HepG2 (cell line): Measurements from ENCODE around the gene LAG3. TPM values are rescaled to one million over a fixed set of nuclear protein-coding genes. Genes with fewer than 3 reads are reported as not detected.
A peak's percentile ranks its signal among the peaks of the same experiment; 100 is the strongest.

Experiments
- DMAP1 ChIP-seq: IDR thresholded peaks from 2 replicates; pipeline ENCODE4 v1.6.1; 2016
- HNF4G ChIP-seq, 2 experiments: sonication (generic) in 1 of 2; formaldehyde crosslinking in 1 of 2; IDR thresholded peaks; 2 replicates each; pipeline versions ENCODE4 v1.4.0 to v1.6.1; 2011 to 2020; ENCODE audit warnings: borderline replicate concordance in 2 of 2, low read depth in 2 of 2, mild to moderate bottlenecking in 2 of 2, low read length in 1 of 2, missing genetic modification reagents in 1 of 2, moderate library complexity in 1 of 2
- NFIC ChIP-seq: IDR thresholded peaks from 2 replicates; pipeline ENCODE4 v1.6.1; 2012; ENCODE audit warnings: mild to moderate bottlenecking, low read length, inconsistent platforms
- SMYD3 ChIP-seq: sonication (generic); formaldehyde crosslinking; IDR thresholded peaks from 2 replicates; pipeline ENCODE4 v1.8.1; 2023; ENCODE audit warnings: mild to moderate bottlenecking, missing genetic modification reagents
- SRSF1 ChIP-seq: fragments of 200-400 bp; formaldehyde crosslinking; optimal IDR thresholded peaks from 2 replicates; pipeline ENCODE3; 2017; ENCODE audit warnings: mild to moderate bottlenecking, low read depth, low read length, moderate library complexity
- TBX3 ChIP-seq: fragments of 450-650 bp; IDR thresholded peaks from 2 replicates; pipeline ENCODE4 v1.6.1; 2017; ENCODE audit warnings: antibody characterized with exemption, mild to moderate bottlenecking, inconsistent platforms, borderline replicate concordance
- ZBTB7A ChIP-seq: sonication (generic); formaldehyde crosslinking; IDR thresholded peaks from 2 replicates; pipeline ENCODE4 v1.8.0; 2022; ENCODE audit warnings: mild to moderate bottlenecking, missing genetic modification reagents
- ZFYVE20 ChIP-seq: sonication (generic); formaldehyde crosslinking; IDR thresholded peaks from 2 replicates; pipeline ENCODE4 v1.8.0; 2023; ENCODE audit warnings: low read depth, mild to moderate bottlenecking, moderate library complexity, missing genetic modification reagents, borderline replicate concordance
- ZNF431 ChIP-seq: sonication (generic); formaldehyde crosslinking; IDR thresholded peaks from 2 replicates; pipeline ENCODE4 v1.9.0; 2022; ENCODE audit warnings: missing genetic modification reagents, low read depth, mild to moderate bottlenecking, borderline replicate concordance
- ZNF7 ChIP-seq: IDR thresholded peaks from 2 replicates; pipeline ENCODE4 v1.6.1; 2016; ENCODE audit warnings: missing biosample characterization, missing genetic modification reagents
- ZNF782 ChIP-seq: sonication (generic); formaldehyde crosslinking; IDR thresholded peaks from 2 replicates; pipeline ENCODE4 v1.4.0; 2020; ENCODE audit warnings: missing genetic modification reagents, mild to moderate bottlenecking, borderline replicate concordance
- polyA plus RNA-seq, 8 experiments: library from polyadenylated mRNA; depleted of rRNA in 3 of 8; stranded (reverse) in 7 of 8; unstranded in 1 of 8; fragments of >200 nt; fragmentation: Illumina TruSeq in 4 of 8; extraction: Trizol in 4 of 8; gene quantifications; 2 replicates each; pipeline versions ENCODE4 v1.2.1 to v1.2.3, GENCODE V29; 2011 to 2016; ENCODE audit warnings: low read depth in 4 of 8, missing spikeins in 1 of 8, mixed read lengths in 1 of 8; ENCODE audit not compliant: insufficient read depth in 1 of 8
- total RNA-seq, 5 experiments: library from RNA; depleted of rRNA; stranded (reverse); fragments of >200 nt; fragmentation: Illumina TruSeq; extraction: Trizol; gene quantifications; 2 replicates each; pipeline ENCODE4 v1.2.3, GENCODE V29; 2016; ENCODE audit warnings: low read depth in 1 of 5
- TF ChIP-seq, protein P1 (sequence below): sonication (generic); formaldehyde crosslinking; IDR thresholded peaks from 2 replicates; pipeline ENCODE4 v1.5.0; 2020; ENCODE audit warnings: mild to moderate bottlenecking, missing genetic modification reagents, borderline replicate concordance
- TF ChIP-seq, protein P2 (sequence below): sonication (generic); formaldehyde crosslinking; IDR thresholded peaks from 2 replicates; pipeline ENCODE4 v1.4.0; 2020; ENCODE audit warnings: mild to moderate bottlenecking, missing genetic modification reagents
- TF ChIP-seq, protein P3 (sequence below): IDR thresholded peaks from 2 replicates; pipeline ENCODE4 v1.6.1; 2016; ENCODE audit warnings: low read depth, borderline replicate concordance
- TF ChIP-seq, protein P4 (sequence below): IDR thresholded peaks from 2 replicates; pipeline ENCODE4 v1.6.1; 2016; ENCODE audit warnings: low read depth, control low read depth
- TF ChIP-seq, protein P5 (sequence below): sonication (generic); IDR thresholded peaks from 2 replicates; pipeline ENCODE4 v1.6.1; 2016; ENCODE audit warnings: low read depth, borderline replicate concordance

The LAG3 gene
- total and polyA plus RNA-seq, 2 of the 13 experiments (the other 11 are each of a cell fraction or from before 2014, with no cell fraction given), result 0.11 to 0.26 TPM

DNA sequence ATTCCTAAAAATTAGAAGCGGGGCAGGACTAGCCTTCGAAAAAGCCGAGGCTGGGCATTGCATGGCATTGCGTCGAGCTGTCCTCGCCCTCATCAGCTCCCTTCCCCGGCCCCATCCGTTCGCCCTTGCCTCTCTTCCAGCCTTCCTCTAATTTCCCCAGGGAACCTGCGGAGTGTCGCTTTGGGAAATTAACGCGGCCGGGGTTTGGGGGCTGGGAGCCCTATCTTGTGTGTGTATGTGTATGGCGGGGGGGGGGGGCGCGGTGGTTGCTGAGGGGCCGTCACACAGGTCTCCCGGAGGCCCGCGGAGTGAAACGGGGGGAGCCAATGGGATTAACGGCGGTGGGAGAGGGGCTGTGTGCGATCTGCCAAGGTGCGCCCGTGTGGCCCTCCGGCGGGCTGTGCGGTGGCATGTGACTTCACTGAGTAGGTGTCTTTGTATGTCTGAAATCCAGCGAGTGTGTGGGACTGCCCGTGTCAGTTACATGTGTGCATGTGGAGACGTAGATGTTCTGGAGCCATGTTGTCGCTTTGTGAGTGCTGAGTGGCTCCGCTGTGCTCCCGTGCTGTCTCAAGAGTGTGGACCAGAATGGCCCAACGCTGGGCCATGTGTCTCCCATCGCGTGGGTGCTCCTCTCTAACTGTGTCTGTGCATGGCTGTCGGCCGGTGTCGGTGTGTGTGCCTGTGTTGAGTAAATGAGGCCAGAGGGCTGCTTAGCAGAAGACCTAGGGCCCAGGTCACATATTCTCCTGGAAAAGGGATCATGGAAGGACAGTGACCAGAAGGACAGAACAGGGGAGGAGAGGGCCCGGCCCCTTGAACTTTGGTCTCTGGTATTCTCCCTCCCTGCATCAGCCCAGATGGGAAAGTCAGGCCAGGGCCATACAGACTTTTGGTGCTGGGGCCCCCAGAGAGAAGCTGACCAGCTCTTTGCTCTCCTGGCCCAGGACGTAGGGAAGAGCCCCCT, 4.7 kb upstream of the LAG3 start (continued):
- TF ChIP-seq, protein P1, sequence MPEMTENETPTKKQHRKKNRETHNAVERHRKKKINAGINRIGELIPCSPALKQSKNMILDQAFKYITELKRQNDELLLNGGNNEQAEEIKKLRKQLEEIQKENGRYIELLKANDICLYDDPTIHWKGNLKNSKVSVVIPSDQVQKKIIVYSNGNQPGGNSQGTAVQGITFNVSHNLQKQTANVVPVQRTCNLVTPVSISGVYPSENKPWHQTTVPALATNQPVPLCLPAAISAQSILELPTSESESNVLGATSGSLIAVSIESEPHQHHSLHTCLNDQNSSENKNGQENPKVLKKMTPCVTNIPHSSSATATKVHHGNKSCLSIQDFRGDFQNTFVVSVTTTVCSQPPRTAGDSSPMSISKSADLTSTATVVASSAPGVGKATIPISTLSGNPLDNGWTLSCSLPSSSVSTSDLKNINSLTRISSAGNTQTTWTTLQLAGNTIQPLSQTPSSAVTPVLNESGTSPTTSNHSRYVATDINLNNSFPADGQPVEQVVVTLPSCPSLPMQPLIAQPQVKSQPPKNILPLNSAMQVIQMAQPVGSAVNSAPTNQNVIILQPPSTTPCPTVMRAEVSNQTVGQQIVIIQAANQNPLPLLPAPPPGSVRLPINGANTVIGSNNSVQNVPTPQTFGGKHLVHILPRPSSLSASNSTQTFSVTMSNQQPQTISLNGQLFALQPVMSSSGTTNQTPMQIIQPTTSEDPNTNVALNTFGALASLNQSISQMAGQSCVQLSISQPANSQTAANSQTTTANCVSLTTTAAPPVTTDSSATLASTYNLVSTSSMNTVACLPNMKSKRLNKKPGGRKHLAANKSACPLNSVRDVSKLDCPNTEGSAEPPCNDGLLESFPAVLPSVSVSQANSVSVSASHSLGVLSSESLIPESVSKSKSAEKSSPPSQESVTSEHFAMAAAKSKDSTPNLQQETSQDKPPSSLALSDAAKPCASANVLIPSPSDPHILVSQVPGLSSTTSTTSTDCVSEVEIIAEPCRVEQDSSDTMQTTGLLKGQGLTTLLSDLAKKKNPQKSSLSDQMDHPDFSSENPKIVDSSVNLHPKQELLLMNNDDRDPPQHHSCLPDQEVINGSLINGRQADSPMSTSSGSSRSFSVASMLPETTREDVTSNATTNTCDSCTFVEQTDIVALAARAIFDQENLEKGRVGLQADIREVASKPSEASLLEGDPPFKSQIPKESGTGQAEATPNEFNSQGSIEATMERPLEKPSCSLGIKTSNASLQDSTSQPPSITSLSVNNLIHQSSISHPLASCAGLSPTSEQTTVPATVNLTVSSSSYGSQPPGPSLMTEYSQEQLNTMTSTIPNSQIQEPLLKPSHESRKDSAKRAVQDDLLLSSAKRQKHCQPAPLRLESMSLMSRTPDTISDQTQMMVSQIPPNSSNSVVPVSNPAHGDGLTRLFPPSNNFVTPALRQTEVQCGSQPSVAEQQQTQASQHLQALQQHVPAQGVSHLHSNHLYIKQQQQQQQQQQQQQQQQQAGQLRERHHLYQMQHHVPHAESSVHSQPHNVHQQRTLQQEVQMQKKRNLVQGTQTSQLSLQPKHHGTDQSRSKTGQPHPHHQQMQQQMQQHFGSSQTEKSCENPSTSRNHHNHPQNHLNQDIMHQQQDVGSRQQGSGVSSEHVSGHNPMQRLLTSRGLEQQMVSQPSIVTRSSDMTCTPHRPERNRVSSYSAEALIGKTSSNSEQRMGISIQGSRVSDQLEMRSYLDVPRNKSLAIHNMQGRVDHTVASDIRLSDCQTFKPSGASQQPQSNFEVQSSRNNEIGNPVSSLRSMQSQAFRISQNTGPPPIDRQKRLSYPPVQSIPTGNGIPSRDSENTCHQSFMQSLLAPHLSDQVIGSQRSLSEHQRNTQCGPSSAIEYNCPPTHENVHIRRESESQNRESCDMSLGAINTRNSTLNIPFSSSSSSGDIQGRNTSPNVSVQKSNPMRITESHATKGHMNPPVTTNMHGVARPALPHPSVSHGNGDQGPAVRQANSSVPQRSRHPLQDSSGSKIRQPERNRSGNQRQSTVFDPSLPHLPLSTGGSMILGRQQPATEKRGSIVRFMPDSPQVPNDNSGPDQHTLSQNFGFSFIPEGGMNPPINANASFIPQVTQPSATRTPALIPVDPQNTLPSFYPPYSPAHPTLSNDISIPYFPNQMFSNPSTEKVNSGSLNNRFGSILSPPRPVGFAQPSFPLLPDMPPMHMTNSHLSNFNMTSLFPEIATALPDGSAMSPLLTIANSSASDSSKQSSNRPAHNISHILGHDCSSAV, result no peak
- TF ChIP-seq ZBTB7A (CRISPR knock-in tag), result 0 out of 2 replicates have a peak, but pooled peaks have one; percentile 28
- TF ChIP-seq, protein P2, sequence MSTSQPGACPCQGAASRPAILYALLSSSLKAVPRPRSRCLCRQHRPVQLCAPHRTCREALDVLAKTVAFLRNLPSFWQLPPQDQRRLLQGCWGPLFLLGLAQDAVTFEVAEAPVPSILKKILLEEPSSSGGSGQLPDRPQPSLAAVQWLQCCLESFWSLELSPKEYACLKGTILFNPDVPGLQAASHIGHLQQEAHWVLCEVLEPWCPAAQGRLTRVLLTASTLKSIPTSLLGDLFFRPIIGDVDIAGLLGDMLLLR (CRISPR knock-in tag), result no peak
- TF ChIP-seq NFIC, result no peak
- no peak for TF ChIP-seq DMAP1 (CRISPR knock-in tag)
- TF ChIP-seq, protein P3, sequence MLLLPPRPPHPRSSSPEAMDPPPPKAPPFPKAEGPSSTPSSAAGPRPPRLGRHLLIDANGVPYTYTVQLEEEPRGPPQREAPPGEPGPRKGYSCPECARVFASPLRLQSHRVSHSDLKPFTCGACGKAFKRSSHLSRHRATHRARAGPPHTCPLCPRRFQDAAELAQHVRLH (CRISPR knock-in tag), result peak; percentile 69; the same call in 1 of the 2 replicates
- TF ChIP-seq ZNF782 (CRISPR knock-in tag), result no peak
- TF ChIP-seq, protein P4, sequence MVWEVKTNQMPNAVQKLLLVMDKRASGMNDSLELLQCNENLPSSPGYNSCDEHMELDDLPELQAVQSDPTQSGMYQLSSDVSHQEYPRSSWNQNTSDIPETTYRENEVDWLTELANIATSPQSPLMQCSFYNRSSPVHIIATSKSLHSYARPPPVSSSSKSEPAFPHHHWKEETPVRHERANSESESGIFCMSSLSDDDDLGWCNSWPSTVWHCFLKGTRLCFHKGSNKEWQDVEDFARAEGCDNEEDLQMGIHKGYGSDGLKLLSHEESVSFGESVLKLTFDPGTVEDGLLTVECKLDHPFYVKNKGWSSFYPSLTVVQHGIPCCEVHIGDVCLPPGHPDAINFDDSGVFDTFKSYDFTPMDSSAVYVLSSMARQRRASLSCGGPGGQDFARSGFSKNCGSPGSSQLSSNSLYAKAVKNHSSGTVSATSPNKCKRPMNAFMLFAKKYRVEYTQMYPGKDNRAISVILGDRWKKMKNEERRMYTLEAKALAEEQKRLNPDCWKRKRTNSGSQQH (CRISPR knock-in tag), result peak; percentile 63
- no peak for TF ChIP-seq TBX3
- TF ChIP-seq SMYD3, result 0 out of 2 replicates have a peak, but pooled peaks have one; percentile 32
- TF ChIP-seq, protein P5, sequence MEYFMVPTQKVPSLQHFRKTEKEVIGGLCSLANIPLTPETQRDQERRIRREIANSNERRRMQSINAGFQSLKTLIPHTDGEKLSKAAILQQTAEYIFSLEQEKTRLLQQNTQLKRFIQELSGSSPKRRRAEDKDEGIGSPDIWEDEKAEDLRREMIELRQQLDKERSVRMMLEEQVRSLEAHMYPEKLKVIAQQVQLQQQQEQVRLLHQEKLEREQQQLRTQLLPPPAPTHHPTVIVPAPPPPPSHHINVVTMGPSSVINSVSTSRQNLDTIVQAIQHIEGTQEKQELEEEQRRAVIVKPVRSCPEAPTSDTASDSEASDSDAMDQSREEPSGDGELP, result peak; percentile 56; the same call in 1 of the 2 replicates
- TF ChIP-seq ZFYVE20 (CRISPR knock-in tag), result no peak
- TF ChIP-seq ZNF7 (CRISPR knock-in tag), result no peak
- no peak for TF ChIP-seq SRSF1
- TF ChIP-seq ZNF431 (CRISPR knock-in tag), result 0 out of 2 replicates have a peak, but pooled peaks have one; percentile 12
- TF ChIP-seq HNF4G (IDR thresholded peaks at IDR 0.05; ENCODE audit: borderline replicate concordance, low read depth, low read length), result peak; percentile 84
- 0 out of 2 replicates have a peak, but pooled peaks have one; percentile 55 for TF ChIP-seq HNF4G (CRISPR knock-in tag; IDR thresholded peaks at IDR 0.05; ENCODE audit: borderline replicate concordance, low read depth)
